HG03159 (cell line): Measurements from ENCODE around the gene CEP112.
"Not testable (repeated sequence)": the region's sequence is repeated elsewhere in the genome, so short reads cannot be mapped to it uniquely, and the experiment has no call there.

ENCODE experiments used
- ATAC-seq: cut with Tn5 transposase; IDR thresholded peaks from one replicate; pipeline ENCODE4 v1.9.1; 2021; ENCODE audit warnings: mild to moderate bottlenecking, moderate library complexity; ENCODE audit not compliant: unreplicated experiment

CEP112 gene

DNA sequence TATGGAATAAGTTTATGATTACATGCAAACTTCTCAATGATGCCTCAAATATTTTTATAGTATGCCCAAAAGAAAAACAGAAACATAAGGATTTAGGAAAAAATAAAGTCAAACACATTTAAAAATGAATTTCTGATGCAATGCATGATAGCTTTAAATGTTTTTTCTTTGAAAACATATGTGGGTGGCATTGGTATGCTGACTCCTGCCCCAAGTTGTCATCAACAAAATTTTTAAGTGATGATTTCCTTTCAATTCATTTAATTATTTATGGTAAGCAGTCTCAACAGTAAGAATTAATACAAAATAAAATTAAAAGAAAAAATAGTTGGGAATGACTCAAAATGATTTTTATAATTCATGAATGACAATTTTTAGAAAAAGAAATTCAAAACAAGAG, 104.9 kb downstream of the CEP112 start:
- no peak for ATAC-seq

DNA sequence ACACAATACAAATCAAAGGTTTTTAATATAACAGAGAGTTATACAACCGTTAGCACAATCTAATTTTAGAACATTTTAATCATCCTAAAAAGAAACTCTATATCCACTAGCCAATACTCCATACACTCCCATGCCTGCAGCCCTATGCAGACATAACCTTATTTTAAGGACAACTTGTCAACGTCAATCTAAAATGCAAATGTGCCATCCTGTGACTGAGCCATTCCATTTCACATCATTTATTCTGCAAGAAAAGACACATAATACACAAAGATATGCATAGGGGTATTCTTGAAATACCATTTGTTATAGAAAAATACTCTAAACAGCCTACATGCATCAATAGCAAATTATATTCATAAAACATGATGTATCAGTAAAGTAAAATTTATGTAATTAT, 106.7 kb downstream of the CEP112 start:
- ATAC-seq: no peak

DNA sequence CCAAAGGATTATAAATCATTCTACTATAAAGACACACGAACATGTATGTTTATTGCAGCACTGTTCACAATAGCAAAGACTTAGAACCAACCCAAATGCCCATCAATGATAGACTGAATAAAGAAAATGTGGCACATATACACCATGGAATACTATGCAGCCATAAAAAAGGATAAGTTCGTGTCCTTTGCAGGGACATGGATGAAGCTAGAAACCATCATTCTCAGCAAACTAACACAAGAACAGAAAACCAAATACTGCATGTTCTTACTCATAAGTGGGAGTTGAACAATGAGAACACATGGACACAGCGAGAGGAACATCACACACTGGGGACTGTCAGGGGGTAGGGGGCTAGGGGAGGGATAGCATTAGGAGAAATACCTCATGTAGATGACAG, 111.3 kb downstream of the CEP112 start:
- ATAC-seq: not testable (repeated sequence)

DNA sequence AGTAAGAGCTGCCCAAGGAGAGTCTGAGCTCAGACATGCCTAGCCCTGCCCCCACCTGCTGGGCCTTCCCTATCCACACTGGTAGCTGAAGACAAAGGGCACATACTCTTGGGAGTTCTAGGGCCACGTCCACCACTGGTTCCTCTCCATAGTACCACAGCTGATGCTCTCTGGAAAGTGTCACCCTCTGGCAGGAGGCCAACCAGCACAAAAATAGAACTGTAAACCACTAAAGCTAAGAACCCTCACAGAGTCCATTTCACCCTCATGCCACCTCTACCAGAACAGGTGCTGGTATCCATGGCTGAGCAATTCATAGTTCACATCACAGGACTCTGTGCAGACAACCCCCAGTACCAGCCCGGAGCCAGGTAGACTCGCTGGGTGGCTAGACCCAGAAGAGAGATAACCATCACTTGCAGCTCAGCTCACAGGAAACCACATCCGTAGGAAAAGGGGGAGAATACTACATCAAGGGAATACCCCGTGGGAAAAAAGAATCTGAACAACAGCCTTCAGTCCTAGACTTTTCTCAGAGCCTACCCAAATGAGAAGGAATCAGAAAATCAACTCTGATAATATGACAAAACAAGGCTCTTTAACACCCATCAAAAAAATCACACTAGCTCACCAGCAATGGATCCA, 115.3 kb downstream of the CEP112 start:
- ATAC-seq: no peak

DNA sequence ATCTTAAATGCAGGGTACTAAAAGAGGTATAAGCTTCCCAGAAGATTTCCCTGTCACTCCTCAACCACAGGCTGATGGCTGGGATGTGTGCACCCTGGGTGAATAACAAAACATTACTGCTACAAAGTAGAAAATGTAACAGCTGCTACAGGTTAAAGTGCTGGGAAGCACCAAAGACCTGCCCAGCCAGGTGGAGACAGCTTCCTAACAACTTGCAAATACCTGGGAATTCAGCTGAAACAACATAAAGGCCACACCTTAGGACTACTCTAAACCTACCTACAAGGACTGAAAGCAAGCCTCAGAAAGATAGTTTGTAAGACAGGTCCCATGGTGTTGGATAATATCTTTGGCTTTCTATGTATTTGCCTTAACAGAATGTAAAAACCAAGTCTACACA, 118.5 kb downstream of the CEP112 start:
- ATAC-seq: no peak

DNA sequence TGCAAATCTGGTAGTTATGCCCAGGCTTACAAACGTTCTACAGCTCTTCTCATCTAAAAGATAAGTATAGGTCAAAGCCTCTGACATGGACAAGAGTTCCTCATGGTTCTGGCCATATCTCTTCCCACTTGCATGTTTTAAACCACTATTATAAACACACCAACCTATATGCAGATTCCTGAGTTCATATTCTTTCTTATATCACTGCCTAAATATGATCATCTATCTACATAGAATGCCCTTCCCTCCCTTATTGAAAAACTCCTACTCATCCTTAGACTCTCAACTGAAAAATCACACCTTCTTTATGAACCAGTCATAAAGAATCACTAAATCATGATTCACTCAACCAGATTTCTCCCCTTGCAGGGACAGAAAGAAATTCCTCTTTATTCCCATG, 128.2 kb downstream of the CEP112 start:
- ATAC-seq: no peak

DNA sequence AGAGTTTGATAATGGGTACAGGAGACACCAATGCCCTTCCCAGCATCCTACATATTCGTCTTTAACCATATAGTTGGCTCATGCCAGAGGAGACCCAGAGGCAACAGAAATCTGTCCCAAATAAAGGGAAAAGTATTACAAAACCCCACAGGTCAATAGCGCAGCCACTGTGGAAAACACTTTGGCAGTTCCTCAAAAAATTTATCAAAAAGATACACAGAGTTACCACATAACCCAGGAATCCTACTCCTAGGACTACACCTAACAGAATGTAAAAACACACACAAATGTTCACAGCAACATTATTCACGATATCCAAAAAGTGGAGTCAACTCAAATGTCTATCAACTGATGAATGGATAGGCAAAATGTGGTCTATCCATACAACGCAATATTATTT, 135.8 kb downstream of the CEP112 start:
- no peak for ATAC-seq

DNA sequence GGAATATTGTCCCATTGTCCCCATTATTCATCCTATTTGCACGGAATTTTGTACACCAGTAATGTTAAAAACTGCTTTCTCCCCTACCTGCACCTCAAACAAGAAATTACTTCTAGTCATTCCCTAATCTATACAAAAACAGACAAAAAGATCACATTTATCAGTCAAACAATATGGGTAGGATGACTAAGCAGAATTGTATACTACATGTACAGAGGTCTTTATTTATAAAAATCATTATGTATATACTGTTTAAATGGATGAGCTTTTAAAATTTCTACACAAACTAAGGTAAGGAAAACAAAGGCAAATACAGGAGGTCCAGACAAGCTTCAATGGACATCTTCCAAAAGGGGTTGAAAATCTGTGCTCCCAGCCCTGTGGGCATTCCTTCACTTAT, 137.7 kb downstream of the CEP112 start:
- no peak for ATAC-seq

DNA sequence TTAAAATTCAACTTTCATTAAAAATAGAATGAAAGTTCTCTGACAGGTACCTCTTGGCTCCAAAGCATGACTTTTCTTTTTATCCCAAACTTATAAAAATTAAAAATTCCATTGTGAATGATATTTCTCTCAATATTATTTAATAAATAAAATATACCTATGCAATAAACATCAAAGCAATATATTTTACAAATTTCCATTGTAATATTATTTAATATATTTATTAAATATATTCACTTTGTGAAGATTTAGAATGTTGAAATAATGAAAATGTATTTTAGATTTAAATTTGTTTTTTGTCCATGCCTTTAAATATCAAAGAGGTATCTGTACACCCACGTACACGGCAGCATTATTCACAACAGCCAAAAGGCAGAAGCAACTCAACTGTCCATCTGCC, 147.8 kb downstream of the CEP112 start:
- no peak for ATAC-seq

DNA sequence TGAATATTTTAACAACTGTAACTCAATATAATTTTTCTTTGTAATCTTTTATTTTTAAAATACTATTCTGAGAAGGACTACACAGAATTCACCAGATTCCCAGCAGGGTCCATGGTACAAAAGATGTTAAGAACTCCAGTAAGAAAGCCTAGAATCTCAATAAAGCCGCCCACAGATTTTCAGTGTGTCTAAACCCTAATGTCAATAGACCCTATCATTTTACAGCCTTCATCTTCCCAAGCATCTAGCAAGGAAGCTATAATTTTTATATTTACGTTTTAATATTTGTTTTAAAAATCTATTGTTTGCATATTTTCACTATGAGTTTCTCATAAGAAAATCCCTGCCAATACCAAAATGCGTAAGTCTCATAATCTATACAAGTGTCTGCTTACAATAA, 148.5 kb downstream of the CEP112 start:
- ATAC-seq: no peak

DNA sequence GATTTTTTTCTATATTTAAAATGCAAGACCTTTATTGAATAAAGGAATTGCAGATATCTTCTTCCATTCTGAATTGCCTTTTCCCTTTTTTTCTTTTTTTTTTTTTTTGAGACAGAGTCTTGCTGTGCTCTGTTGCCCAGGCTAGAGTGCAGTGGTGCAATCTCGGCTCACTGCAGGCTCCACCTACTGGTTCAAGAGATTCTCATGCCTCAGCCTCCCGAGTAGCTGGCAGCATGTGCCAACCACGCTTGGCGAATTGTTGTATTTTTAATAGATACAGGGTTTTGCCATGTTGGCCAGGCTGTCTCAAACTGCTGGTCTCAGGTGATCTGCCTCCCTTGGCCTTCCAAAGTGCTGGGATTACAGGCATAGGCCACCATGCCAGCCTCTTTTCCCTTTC, 151.5 kb downstream of the CEP112 start:
- no peak for ATAC-seq

DNA sequence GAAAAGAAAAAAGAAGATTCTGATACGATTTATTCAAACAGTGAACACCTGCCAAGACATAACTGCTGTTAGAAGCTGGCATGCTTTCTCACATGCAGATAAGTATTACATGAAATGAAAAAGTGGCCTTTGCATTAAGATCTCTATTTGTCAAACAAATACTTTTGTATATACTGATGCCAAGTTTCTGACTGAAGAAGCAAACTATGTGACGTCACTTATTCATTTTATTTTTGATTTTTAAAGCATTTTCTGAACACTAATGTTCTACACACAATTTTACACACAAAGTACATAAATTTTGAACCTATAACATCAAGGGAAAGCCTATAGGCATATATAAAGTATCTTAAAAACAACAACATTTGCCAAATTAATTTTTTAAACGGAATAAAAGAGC, 153.8 kb downstream of the CEP112 start:
- no peak for ATAC-seq

DNA sequence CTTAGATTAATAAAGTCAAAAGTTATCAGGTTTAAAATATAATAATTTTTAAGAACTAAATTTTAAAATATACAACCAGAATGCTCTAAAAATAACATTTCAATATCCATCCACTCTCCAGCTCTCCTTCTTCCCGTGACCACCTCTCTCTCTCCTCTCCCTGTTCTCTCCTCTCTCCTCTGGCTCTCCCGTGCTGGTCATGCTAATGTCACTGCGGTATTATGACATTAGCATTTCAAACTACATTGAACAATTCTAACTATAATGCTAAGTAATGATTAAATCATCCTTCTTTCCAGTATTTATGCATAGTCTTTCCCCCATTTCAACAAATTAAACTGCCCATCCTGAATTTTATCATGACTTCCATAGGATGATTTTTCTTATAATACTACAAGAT, 154.7 kb downstream of the CEP112 start:
- no peak for ATAC-seq

DNA sequence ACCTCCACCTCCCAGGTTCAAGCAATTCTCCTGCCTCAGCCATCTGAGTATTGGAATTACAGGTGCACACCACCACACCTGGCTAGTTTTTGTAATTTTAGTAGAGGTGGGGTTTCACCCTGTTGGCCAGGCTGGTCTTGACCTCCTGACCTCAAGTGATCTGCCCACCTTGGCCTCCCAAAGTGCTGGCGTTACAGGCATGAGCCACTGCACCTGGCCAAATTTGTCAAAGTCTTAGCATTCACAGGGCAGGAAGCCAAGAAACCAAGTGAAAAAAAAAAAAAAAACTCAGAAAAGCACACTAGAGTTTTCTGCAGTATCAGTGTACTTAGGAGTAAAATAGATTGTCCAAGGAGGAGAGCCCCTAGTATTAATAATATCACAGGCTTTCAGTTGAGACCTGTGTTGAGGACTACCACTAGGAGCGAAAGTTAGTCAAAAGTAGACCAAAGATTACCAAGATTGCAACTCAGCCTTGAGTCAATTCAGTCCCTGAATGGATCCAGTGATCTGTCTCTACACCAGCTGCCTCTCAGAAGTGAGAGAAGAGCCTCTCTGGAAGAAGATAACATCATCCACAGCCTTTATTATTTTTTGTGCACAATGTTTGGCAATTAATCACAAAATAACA, 159.7 kb downstream of the CEP112 start:
- ATAC-seq: no peak

DNA sequence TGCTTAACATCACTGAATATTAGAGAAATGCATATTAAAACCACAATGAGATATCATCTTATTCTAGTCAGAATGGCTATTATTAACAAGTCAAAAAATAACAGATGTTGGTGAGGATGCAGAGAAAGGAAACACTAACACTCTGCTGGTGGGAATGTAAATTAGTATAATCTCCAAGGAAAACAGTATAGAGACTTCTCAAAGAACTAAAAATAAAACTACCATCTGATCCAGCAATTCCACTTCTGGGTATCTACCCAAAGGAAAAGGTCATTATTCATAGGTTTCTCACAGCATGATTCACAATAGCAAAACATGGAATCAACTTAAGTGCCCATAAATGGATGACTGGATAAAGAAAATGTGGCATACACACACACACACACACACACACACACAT, 166.4 kb downstream of the CEP112 start:
- ATAC-seq: no peak

DNA sequence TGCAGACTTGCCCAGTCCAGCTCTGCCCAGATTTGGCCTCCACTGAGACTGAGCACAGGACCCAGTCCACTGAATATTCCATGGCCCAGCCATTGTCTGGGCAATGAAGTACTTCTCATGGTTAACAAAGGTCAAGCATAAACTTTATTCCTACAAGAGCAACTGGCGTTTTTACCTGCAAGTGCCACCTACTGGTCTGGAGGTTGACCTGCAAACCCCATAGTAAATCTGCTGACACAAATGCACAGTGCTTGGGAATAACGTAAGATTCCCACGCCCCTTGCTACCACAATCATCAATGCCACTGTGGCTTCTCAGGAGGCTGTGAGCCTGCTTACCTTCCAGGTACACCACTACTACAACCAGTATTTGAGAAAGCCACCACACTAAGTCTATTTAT, 170.2 kb downstream of the CEP112 start:
- ATAC-seq: no peak

DNA sequence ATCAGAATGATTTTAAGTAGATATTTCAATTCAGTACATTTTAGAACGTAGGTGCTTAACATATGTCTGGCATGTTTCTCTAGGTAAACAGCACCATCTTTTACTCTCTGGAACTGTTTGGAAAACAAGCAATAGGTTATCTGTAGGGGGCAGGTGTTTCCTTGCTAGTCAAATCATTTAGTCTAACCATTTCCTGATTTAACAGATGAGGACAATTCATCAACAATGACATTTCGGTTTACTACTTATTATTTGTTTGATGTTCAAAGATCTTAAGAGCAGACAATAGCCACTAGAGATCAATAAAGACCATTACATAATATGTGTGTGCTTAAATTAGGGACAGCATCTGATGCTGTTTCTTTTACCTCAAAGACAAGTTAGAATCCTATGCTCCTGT, 173.1 kb downstream of the CEP112 start:
- ATAC-seq: no peak

DNA sequence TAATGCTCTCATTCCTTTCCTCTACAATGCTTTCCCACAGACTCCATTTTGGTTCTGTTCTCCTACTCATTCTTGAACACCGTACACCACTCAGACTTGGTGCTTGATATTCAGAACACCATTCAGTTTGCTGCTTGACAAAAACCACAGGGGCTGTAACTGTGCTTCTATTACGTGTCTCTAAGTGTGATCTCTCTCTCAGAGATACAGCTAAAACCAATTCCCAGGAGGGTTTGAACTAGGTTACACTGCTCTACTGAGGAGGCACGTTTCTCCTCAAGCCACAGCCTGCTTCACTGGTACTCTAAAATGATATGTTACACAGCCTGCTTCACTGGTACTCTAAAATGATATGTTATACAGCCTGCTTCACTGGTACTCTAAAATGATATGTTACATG, 175.7 kb downstream of the CEP112 start:
- ATAC-seq: no peak

DNA sequence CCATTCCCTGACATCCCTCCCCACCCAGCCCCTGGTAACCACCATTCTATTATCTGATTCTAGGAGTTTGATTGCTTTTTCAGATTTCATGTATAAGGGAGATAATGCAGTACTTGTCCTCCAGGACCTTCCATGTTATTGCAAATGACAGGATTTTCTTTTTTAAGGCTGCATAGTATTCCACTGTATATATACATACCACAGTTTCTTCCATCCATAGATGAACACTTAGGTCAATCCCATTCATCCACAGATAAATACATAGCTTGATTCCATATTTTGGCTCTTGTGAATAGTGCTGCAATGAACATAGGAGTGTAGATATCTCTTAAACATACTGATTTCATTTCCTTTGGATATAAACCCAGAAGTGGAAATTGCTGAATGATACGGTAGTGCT, 183.3 kb downstream of the CEP112 start:
- no peak for ATAC-seq

DNA sequence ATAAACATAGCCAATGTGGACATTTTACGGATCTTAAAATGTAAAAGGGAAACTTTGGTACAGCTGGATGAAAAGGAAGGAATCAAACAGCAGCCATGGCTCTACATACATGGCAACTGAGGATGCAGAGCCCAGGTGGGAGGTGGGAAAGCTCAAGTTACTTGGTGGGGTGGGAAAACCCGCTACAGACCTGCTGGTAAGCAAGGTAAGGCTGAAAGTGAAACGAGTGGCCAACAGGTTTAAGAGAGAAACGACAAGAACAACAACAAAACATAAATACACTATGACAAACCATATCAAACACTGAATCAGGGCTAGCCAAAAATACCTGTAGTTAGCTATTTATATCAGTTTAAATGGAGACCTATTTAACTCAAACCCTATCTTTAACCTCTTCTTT, 185.3 kb downstream of the CEP112 start:
- ATAC-seq: no peak

DNA sequence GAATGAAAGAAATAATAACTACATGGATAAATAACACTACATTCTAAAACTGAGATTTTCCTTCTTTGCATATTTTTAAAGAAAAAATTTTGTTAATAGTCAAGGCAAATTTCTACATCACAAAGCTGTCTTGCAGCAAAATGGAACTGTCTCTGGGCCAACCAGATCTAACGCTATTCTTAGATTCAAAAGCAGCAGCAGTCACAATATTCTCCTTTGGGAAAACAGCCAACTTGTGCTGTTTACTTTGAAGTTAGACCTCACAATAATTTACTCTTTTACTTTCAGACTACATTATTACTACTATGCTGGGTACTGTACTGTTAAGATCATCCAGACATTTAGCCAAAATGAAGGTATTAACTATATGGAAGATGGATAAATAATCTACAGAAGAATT, 189.1 kb downstream of the CEP112 start:
- ATAC-seq: no peak

DNA sequence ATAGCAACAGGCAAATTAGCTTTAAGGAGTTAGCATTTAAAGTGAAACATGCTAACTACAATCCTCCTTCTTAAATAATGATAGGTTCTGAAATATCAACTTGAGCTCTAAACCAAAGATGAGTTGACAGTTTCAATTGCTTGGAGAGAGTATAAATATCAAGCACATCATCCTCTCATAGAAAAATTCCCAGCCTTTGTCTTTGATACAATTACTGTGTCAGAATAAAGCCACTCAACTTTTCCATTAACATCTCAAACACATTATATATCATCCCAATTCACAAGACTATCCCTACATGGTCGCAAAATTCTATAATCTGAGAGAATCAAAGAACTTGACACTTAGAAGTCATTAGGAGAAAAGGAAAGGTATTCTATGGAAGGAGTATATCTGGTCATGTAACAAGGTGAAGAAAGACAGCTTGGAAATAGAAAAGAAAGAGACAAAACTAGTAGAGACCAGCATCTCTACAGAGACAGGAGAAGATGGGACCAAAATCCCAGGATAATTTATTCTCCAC, 189.8 kb downstream of the CEP112 start:
- ATAC-seq: no peak

DNA sequence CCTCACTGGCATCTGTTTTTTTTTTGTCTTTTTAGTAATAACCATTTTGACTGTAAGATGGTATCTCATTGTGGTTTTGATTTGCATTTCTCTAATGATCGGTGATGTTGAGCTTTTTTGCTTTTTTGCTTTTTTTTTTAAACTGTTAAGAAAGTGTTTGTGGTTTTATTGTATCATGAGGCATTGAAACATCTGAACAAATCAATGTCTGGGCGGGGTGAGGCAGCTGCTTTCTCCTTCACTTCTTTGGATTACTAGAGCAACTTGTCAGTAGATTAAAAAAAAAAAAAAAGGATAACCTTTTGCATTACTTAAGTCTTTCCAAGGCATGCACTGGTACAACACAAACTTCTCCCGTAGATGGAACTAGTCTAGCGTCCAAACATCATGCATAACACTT, 191.7 kb downstream of the CEP112 start:
- ATAC-seq: no peak
